Stimulated activated CD4-positive, alpha-beta T cell treated with anti-CD3 and anti-CD28 coated beads, Interleukin-2, amount 100 ng/mL, for 48 hours (primary cell): ENCODE results near the gene ANO10.
"Not testable (repeated sequence)": the region's sequence is repeated elsewhere in the genome, so short reads cannot be mapped to it uniquely, and the experiment has no call there.

Experiments
- DNase-seq, 2 donors: peaks; one replicate each; pipeline ENCODE4 v3.0.0-alpha.2; 2020

The ANO10 gene

GRCh38 chr3:43565661-43566341, 56.0 kb downstream of the ANO10 start:
- not testable (repeated sequence) for DNase-seq

GRCh38 chr3:43559961-43560360, 61.9 kb downstream of the ANO10 start:
- no peak for DNase-seq

GRCh38 chr3:43558171-43558570, 63.6 kb downstream of the ANO10 start:
- no peak for DNase-seq

GRCh38 chr3:43549626-43550290, 72.1 kb downstream of the ANO10 start:
- no peak for DNase-seq

- not testable (repeated sequence) for DNase-seq
Measured at GRCh38 chr3:43544277-43544676, 77.5 kb downstream of the ANO10 start.

- no peak for DNase-seq
Measured at GRCh38 chr3:43542328-43543043, 79.3 kb downstream of the ANO10 start.

GRCh38 chr3:43540624-43541023, 81.2 kb downstream of the ANO10 start:
- no peak for DNase-seq

- no peak for DNase-seq
Measured at GRCh38 chr3:43539321-43539720, 82.5 kb downstream of the ANO10 start.

GRCh38 chr3:43537225-43537624, 84.6 kb downstream of the ANO10 start:
- no peak for DNase-seq

GRCh38 chr3:43534675-43535074, 87.1 kb downstream of the ANO10 start:
- DNase-seq, result no peak

- no peak for DNase-seq
Measured at GRCh38 chr3:43533009-43533408, 88.8 kb downstream of the ANO10 start.

GRCh38 chr3:43531835-43532234, 90.0 kb downstream of the ANO10 start:
- DNase-seq, result no peak

GRCh38 chr3:43528498-43529099, 93.2 kb downstream of the ANO10 start:
- no peak for DNase-seq

- DNase-seq, result no peak
Measured at GRCh38 chr3:43526956-43527355, 94.9 kb downstream of the ANO10 start.

GRCh38 chr3:43525941-43526607, 95.7 kb downstream of the ANO10 start:
- DNase-seq, result no peak

GRCh38 chr3:43525386-43525785, 96.4 kb downstream of the ANO10 start:
- no peak for DNase-seq

- no peak for DNase-seq
Measured at GRCh38 chr3:43523454-43524053, 98.3 kb downstream of the ANO10 start.

- no peak for DNase-seq
Measured at GRCh38 chr3:43522727-43523362, 99.0 kb downstream of the ANO10 start.

GRCh38 chr3:43521941-43522340, 99.9 kb downstream of the ANO10 start:
- no peak for DNase-seq

GRCh38 chr3:43518515-43518914, 103.3 kb downstream of the ANO10 start:
- not testable (repeated sequence) for DNase-seq

GRCh38 chr3:43515970-43516635, 105.7 kb downstream of the ANO10 start:
- no peak for DNase-seq
